PC-3 (cell line): ENCODE measurements around the gene CAMTA1. TPM values are rescaled to one million over a fixed set of nuclear protein-coding genes. Genes with fewer than 3 reads are reported as not detected.

Experiments
- ATAC-seq: fragments of 200-7000 bp; cut with Tn5 transposase; 2 replicates; pipeline ENCODE4 v1.9.1; 2020; ENCODE audit warnings: mild to moderate bottlenecking, moderate library complexity
- BruUV-seq: library from RNA; stranded (reverse); fragments of 400-500 nt; replicated peaks from 2 replicates; lab custom pipeline; 2021; lab: Mats Ljungman, UMichigan
- CTCF ChIA-PET: fragments of 300-600 bp; sonication (Branson Sonifier 250); formaldehyde crosslinking; loops from one replicate; lab custom pipeline; 2022; ENCODE audit warnings: antibody characterized with exemption; lab: Charles Lee
- POLR2A ChIA-PET: fragments of 300-600 bp; sonication (Branson Sonifier 250); formaldehyde crosslinking; loops from one replicate; lab custom pipeline; 2022; ENCODE audit warnings: antibody characterized with exemption; ENCODE audit not compliant: unreplicated experiment; lab: Charles Lee
- DNase-seq: peaks from one replicate; pipeline ENCODE4 v3.0.0-alpha.2; 2015
- H2AFZ ChIP-seq: fragments of 300-600 bp; sonication (generic); 2 replicates; pipeline ENCODE4 v1.6.0; 2016; ENCODE audit warnings: antibody characterized with exemption, low read length
- H3F3A ChIP-seq: fragments of 300-600 bp; sonication (generic); one replicate; pipeline ENCODE4 v1.6.0; 2017; ENCODE audit warnings: antibody characterized with exemption, low read length, control low read depth, mild to moderate bottlenecking; ENCODE audit not compliant: unreplicated experiment
- H3K27ac ChIP-seq: fragments of 300-600 bp; sonication (generic); 2 replicates; pipeline ENCODE4 v1.5.1; 2016; ENCODE audit warnings: mild to moderate bottlenecking, low read length
- H3K27me3 ChIP-seq: fragments of 300-600 bp; sonication (generic); 2 replicates; pipeline ENCODE4 v1.6.1; 2016; ENCODE audit warnings: low read length, mixed read lengths
- H3K36me3 ChIP-seq: fragments of 300-600 bp; sonication (generic); 2 replicates; pipeline ENCODE4 v1.6.1; 2016; ENCODE audit warnings: low read depth, mixed run types, low read length, mixed read lengths
- H3K4me1 ChIP-seq: fragments of 300-600 bp; sonication (generic); 2 replicates; pipeline ENCODE4 v1.5.1; 2016; ENCODE audit warnings: low read length; ENCODE audit not compliant: insufficient read depth
- H3K4me2 ChIP-seq: fragments of 300-600 bp; sonication (generic); 2 replicates; pipeline ENCODE4 v1.6.0; 2016; ENCODE audit warnings: low read length
- H3K4me3 ChIP-seq: fragments of 300-600 bp; sonication (generic); 2 replicates; pipeline ENCODE4 v1.5.1; 2016; ENCODE audit warnings: mild to moderate bottlenecking, low read length, mixed read lengths
- H3K79me2 ChIP-seq: fragments of 300-600 bp; sonication (generic); 2 replicates; pipeline ENCODE4 v1.6.1; 2017; ENCODE audit warnings: low read length, mixed read lengths
- H3K9ac ChIP-seq: fragments of 300-600 bp; sonication (generic); 2 replicates; pipeline ENCODE4 v1.6.0; 2016; ENCODE audit warnings: mild to moderate bottlenecking, low read length
- H3K9me2 ChIP-seq: fragments of 300-600 bp; sonication (generic); replicated peaks from 2 replicates; pipeline ENCODE4 v1.6.1; 2016; ENCODE audit warnings: mixed run types, low read length, mixed read lengths
- H3K9me3 ChIP-seq: fragments of 300-600 bp; sonication (generic); 2 replicates; pipeline ENCODE4 v1.6.1; 2016; ENCODE audit warnings: low read length, mixed read lengths
- H4K20me1 ChIP-seq: fragments of 300-600 bp; sonication (generic); 2 replicates; pipeline ENCODE4 v1.6.1; 2016; ENCODE audit warnings: low read length, mixed read lengths
- EZH2 ChIP-seq: fragments of 300-600 bp; sonication (generic); IDR thresholded peaks from one replicate; pipeline ENCODE4 v1.6.1; 2017; ENCODE audit warnings: antibody characterized with exemption, mild to moderate bottlenecking, low read length; ENCODE audit not compliant: unreplicated experiment
- EZH2phosphoT487 ChIP-seq: fragments of 300-600 bp; sonication (generic); IDR thresholded peaks from 2 replicates; pipeline ENCODE4 v1.6.1; 2018; ENCODE audit warnings: mild to moderate bottlenecking, antibody characterized with exemption, low read length, borderline replicate concordance
- intact Hi-C: fragments of 100-400 bp; cut with micrococcal nuclease; formaldehyde crosslinking; loops from 2 replicates; pipeline ENCODE4 v1.9.0; 2023
- total RNA-seq: library from RNA; depleted of rRNA; stranded (reverse); fragments of >200 nt; gene quantifications from 2 replicates; pipeline ENCODE4 v1.2.3, GENCODE V29; 2014
- TF ChIP-seq, protein P1 (sequence below): fragments of 300-600 bp; sonication (generic); conservative IDR thresholded peaks from 2 replicates; pipeline ENCODE4 v1.5.1; 2017; ENCODE audit warnings: antibody characterized with exemption, low read depth, mild to moderate bottlenecking, low read length

Gene CAMTA1
- total RNA-seq, 1 experiment from 2014 or later, result 40.8 TPM

DNA sequence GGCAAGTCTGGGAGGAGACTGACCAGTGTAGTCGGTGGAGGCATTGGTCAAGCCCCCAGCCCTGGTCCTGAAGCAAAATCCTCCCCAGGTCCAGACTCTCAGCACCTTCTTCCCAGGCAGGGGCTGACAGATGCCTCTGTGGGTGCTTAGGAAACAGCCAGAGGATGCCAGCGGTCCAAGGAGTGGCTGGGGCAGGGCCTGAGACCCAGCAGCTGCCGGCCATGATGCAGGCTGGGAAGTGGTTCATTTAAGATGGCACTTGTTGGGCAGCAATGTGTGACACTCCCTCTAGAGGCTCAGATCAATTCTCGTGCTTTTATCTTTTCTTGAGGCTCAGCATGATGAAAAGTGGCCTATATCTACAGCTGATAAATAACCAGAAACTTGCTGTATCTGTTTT is 820.8 kb downstream of the CAMTA1 start:
- ATAC-seq (no peak), DNase-seq (no peak)
- H3K79me2 ChIP-seq, result no peaks in the 10 kb centered on the region
- intact Hi-C loops, result no loop called here
- no TSS peak for BruUV-seq
- H3K4me3 ChIP-seq, result no peak overlapping the region
- no peaks in the 10 kb centered on the region for H4K20me1 ChIP-seq
- ChIA-PET CTCF (no interaction called here), POLR2A (no interaction called here)
- no peaks in the 10 kb centered on the region for H3K9me3 ChIP-seq
- no peak overlapping the region for H2AFZ ChIP-seq
- H3K4me2 ChIP-seq, result no peak overlapping the region
- no peak overlapping the region for H3K27ac ChIP-seq
- H3F3A ChIP-seq, result no peaks in the 10 kb centered on the region
- TF ChIP-seq EZH2phosphoT487, result no peak
- TF ChIP-seq, protein P1, sequence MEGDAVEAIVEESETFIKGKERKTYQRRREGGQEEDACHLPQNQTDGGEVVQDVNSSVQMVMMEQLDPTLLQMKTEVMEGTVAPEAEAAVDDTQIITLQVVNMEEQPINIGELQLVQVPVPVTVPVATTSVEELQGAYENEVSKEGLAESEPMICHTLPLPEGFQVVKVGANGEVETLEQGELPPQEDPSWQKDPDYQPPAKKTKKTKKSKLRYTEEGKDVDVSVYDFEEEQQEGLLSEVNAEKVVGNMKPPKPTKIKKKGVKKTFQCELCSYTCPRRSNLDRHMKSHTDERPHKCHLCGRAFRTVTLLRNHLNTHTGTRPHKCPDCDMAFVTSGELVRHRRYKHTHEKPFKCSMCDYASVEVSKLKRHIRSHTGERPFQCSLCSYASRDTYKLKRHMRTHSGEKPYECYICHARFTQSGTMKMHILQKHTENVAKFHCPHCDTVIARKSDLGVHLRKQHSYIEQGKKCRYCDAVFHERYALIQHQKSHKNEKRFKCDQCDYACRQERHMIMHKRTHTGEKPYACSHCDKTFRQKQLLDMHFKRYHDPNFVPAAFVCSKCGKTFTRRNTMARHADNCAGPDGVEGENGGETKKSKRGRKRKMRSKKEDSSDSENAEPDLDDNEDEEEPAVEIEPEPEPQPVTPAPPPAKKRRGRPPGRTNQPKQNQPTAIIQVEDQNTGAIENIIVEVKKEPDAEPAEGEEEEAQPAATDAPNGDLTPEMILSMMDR, result no peak
- no peak for TF ChIP-seq EZH2
- no peaks in the 10 kb centered on the region for H3K4me1 ChIP-seq
- no peaks in the 10 kb centered on the region for H3K9me2 ChIP-seq
- H3K9ac ChIP-seq, result no peak overlapping the region
- H3K36me3 ChIP-seq, result no peaks in the 10 kb centered on the region
- peaks cover 13% of the 10 kb centered on the region for H3K27me3 ChIP-seq

DNA sequence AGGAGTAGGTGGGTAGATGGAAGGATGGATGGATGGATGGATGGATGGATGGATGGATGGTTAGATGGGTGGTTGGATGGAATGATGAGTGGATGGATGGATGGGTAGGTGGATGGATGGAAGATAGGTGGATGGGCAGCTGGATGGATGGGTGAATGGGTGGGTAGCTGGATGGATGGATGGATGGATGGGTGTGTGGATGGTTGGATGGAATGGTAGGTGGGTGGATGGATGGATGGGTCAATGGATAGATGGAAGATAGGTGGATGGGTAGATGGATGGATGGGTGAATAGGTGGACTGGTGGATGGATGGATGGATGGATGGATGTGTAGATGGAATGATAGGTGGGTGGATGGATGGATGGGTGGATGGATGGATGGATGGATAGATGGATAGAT is 821.8 kb downstream of the CAMTA1 start:
- CTCF ChIA-PET, result no interaction called here
- H3K9me3 ChIP-seq, result no peaks in the 10 kb centered on the region
- BruUV-seq, result no TSS peak
- no peak for TF ChIP-seq EZH2phosphoT487
- TF ChIP-seq, protein P1, result no peak
- TF ChIP-seq EZH2, result no peak
- peaks cover 15% of the 10 kb centered on the region for H3K27me3 ChIP-seq
- H3K9ac ChIP-seq, result no peak overlapping the region
- no peak overlapping the region for H2AFZ ChIP-seq
- no peaks in the 10 kb centered on the region for H4K20me1 ChIP-seq
- H3K36me3 ChIP-seq, result no peaks in the 10 kb centered on the region
- H3K79me2 ChIP-seq, result no peaks in the 10 kb centered on the region
- H3K27ac ChIP-seq, result no peak overlapping the region
- no peak for DNase-seq
- no peak overlapping the region for H3K4me2 ChIP-seq
- H3F3A ChIP-seq, result no peaks in the 10 kb centered on the region
- no peak for ATAC-seq
- H3K4me1 ChIP-seq, result no peaks in the 10 kb centered on the region
- no peaks in the 10 kb centered on the region for H3K9me2 ChIP-seq
- no peak overlapping the region for H3K4me3 ChIP-seq
- POLR2A ChIA-PET, result no interaction called here
- intact Hi-C loops, result no loop called here

DNA sequence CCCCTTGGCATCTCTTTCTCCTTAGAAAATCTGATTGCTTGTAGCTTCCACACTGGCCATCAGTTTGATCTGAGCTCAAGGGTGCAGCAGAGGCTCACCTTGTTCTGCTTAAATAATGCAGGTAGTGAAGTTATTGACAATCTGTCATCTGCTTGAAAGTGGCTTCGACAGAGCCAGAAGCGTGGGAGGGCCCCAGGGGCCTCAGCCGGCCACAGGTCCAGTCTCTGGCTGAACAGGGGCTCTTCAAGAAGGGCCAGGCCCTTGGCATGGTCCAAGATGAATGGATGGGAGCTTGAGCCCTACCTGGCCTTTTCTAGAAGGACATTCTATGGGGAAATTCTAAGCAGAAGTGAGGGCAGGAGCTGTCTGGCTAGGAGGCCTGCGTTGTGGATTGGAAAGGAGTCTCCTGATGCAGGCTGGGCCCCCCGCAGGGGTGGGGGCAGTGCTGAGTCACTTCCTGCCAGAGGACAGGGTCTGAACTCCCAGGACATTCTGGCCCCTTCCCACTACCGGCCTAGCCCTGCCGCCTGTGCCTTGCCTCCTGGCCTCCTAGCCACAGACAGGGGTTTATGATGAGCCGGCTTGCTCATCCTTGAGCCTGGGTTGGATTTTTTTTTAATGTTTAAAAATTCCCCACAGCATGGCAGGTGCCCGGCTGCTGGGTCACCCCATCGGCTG is 823.5 kb downstream of the CAMTA1 start:
- no TSS peak for BruUV-seq
- H3K27ac ChIP-seq, result no peak overlapping the region
- ATAC-seq (no peak), DNase-seq (no peak)
- intact Hi-C loops, result no loop called here
- H4K20me1 ChIP-seq, result no peaks in the 10 kb centered on the region
- H3K79me2 ChIP-seq, result no peaks in the 10 kb centered on the region
- H3K4me2 ChIP-seq, result no peak overlapping the region
- ChIA-PET POLR2A (no interaction called here), CTCF (no interaction called here)
- no peaks in the 10 kb centered on the region for H3K9me2 ChIP-seq
- no peaks in the 10 kb centered on the region for H3K9me3 ChIP-seq
- H3K4me3 ChIP-seq, result no peak overlapping the region
- H3K36me3 ChIP-seq, result no peaks in the 10 kb centered on the region
- no peak for TF ChIP-seq EZH2phosphoT487
- no peak for TF ChIP-seq EZH2
- TF ChIP-seq, protein P1, result no peak
- no peak overlapping the region for H2AFZ ChIP-seq
- peaks cover 17% of the 10 kb centered on the region for H3K27me3 ChIP-seq
- H3F3A ChIP-seq, result no peaks in the 10 kb centered on the region
- no peaks in the 10 kb centered on the region for H3K4me1 ChIP-seq
- no peak overlapping the region for H3K9ac ChIP-seq
